ENCODE results near the gene SMARCC1. TPM values are rescaled to one million over a fixed set of nuclear protein-coding genes. Genes with fewer than 3 reads are reported as not detected.

Gene SMARCC1
- total RNA-seq, 2 experiments from 2014 or later, result 74.2 to 76.2 TPM

DNA sequence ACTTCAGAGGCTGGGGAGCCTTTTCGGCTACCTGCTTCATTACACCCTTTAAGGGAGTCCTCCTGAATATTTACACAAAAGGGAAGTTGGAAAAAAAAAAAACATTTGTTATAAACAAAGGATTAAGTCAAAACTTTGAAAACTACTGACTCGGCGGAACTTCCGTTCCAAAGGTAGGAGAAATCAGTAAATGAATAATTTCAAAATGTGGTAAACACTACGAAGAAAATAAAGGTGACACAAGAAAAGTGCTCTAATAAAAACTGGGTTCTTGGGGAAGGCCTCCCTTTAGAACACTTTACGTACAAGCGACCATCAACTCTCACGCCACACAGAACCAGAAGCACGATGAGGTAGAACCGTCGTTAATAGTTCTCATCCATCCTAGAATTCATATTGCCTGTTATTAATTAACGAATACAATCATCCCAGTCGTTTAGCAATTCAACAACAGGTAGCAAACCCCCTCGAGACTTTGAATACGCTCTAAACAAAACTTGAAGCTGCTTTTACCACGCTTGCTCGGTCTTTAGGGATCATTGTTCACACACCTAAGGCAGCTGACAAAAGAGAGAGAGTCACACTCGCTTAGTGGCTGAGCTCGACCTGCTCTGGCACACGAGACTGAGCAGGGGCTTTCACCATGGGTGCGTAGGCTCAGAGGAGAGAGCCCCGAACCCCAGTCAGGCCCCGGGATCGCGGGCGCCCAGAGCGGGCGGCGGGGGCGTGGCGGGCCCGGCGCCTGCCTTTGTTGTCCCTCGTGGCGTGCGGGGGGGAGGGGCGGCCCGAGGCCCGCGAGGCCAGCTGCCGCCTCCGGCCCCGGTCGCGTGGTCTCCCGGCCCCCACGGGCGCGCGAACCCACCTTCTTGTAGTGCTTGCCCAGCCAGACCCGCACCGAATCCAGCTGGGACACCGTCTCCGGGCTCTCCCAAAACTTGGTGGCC, 680 bp downstream of the SMARCC1 start:
- ATAC-seq (ENCODE audit: poor library complexity) (peak; percentile 46), DNase-seq (peak; percentile 29 to 89 (median 56))
- H3K9me3 Mint-ChIP-seq, result no peaks in the 10 kb centered on the region
- H3K36me3 Mint-ChIP-seq (ENCODE audit: low read depth), result peaks cover 24% of the 10 kb centered on the region
- intact Hi-C loops (cut with DNase I, micrococcal nuclease), result loop anchor here (1.0 to 10.0 kb wide), 9 partner anchors 22 to 776 kb away; partner anchors contain the start of genes CSPG5 (in 1 of the 2), DHX30 (in 1 of the 2), KIF9 (in 1 of the 2) and KLHL18 (in 1 of the 2)
- peak overlapping the region; percentile 84 for H3K4me3 ChIP-seq (ENCODE audit: low read length)
- H3K27me3 Mint-ChIP-seq, result no peaks in the 10 kb centered on the region
- TF ChIP-seq, protein P1, sequence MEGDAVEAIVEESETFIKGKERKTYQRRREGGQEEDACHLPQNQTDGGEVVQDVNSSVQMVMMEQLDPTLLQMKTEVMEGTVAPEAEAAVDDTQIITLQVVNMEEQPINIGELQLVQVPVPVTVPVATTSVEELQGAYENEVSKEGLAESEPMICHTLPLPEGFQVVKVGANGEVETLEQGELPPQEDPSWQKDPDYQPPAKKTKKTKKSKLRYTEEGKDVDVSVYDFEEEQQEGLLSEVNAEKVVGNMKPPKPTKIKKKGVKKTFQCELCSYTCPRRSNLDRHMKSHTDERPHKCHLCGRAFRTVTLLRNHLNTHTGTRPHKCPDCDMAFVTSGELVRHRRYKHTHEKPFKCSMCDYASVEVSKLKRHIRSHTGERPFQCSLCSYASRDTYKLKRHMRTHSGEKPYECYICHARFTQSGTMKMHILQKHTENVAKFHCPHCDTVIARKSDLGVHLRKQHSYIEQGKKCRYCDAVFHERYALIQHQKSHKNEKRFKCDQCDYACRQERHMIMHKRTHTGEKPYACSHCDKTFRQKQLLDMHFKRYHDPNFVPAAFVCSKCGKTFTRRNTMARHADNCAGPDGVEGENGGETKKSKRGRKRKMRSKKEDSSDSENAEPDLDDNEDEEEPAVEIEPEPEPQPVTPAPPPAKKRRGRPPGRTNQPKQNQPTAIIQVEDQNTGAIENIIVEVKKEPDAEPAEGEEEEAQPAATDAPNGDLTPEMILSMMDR (IDR thresholded peaks at IDR 0.05), result no peak
- H3K4me3 Mint-ChIP-seq, result peak overlapping the region; percentile 95
- H3K9me3 ChIP-seq (ENCODE audit: control insufficient read depth in 1 of 2, insufficient read depth in 1 of 2, low read length in 2 of 2), result no peaks in the 10 kb centered on the region
- CTCF ChIA-PET, result interaction anchor here (0.8 kb wide), 1 partner anchor 9 kb away, joined by 3 read pairs; no protein-coding TSS in a partner anchor
- peaks cover 31% of the 10 kb centered on the region for H3K4me1 Mint-ChIP-seq (ENCODE audit: low read depth)
- H3K4me1 ChIP-seq (ENCODE audit: insufficient read depth, low read length), result peaks cover 53% of the 10 kb centered on the region
- POLR2A ChIA-PET, result interaction anchor here (0.6 to 1.5 kb wide), 12 partner anchors 8 to 617 kb away, joined by 3 to 15 read pairs (median 4); partner anchors contain the start of genes DHX30, ELP6, SCAP and SETD2
- peak overlapping the region; percentile 89 to 96 for H3K27ac ChIP-seq (ENCODE audit: low read depth in 1 of 2, low read length in 2 of 2)
- H3K36me3 ChIP-seq (ENCODE audit: insufficient read depth, low read length), result peaks cover 4% of the 10 kb centered on the region
- H3K27ac Mint-ChIP-seq, result peak overlapping the region; percentile 99
- H3K27me3 ChIP-seq (ENCODE audit: control insufficient read depth in 1 of 2, insufficient read depth in 2 of 2, low read length in 2 of 2), result no peaks in the 10 kb centered on the region

DNA sequence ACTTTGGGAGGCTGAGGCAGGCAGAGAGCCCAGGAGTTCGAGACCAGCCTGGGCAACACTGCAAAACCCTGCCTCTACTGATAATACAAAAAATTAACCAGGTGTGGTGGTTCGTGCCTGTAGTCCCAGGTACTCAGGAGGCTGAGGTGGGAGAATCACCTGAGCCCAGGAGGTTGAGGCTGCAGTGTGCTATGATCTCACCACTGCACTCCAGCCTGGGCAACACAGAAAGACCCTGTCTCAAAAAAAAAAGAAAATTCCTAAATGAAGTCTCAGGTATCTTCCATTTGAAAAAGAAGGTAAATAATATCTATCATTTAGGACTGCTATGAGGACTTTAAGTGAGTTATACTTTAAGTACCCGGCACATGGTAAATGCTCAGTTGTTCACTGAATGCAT, 2.9 kb downstream of the SMARCC1 start:
- no peaks in the 10 kb centered on the region for H3K27me3 ChIP-seq (ENCODE audit: control insufficient read depth in 1 of 2, insufficient read depth in 2 of 2, low read length in 2 of 2)
- no peak overlapping the region for H3K27ac ChIP-seq (ENCODE audit: low read depth in 1 of 2, low read length in 2 of 2)
- ChIA-PET CTCF (interaction anchor here (0.6 to 1.3 kb wide), 2 partner anchors 33 to 47 kb away, joined by 3 to 4 read pairs; no protein-coding TSS in a partner anchor), POLR2A (no interaction called here)
- H3K27me3 Mint-ChIP-seq, result no peaks in the 10 kb centered on the region
- peaks cover 38% of the 10 kb centered on the region for H3K4me1 Mint-ChIP-seq (ENCODE audit: low read depth)
- no peak overlapping the region for H3K4me3 Mint-ChIP-seq
- peaks cover 64% of the 10 kb centered on the region for H3K4me1 ChIP-seq (ENCODE audit: insufficient read depth, low read length)
- no peaks in the 10 kb centered on the region for H3K9me3 Mint-ChIP-seq
- TF ChIP-seq, protein P1 (IDR thresholded peaks at IDR 0.05), result no peak
- H3K9me3 ChIP-seq (ENCODE audit: control insufficient read depth in 1 of 2, insufficient read depth in 1 of 2, low read length in 2 of 2), result no peaks in the 10 kb centered on the region
- peaks cover 4% of the 10 kb centered on the region for H3K36me3 ChIP-seq (ENCODE audit: insufficient read depth, low read length)
- no peak for ATAC-seq (ENCODE audit: poor library complexity)
- intact Hi-C loops (cut with DNase I, micrococcal nuclease), result no loop called here
- H3K36me3 Mint-ChIP-seq (ENCODE audit: low read depth), result peaks cover 33% of the 10 kb centered on the region
- H3K4me3 ChIP-seq (ENCODE audit: low read length), result no peak overlapping the region
- no peak overlapping the region for H3K27ac Mint-ChIP-seq
- no peak for DNase-seq

DNA sequence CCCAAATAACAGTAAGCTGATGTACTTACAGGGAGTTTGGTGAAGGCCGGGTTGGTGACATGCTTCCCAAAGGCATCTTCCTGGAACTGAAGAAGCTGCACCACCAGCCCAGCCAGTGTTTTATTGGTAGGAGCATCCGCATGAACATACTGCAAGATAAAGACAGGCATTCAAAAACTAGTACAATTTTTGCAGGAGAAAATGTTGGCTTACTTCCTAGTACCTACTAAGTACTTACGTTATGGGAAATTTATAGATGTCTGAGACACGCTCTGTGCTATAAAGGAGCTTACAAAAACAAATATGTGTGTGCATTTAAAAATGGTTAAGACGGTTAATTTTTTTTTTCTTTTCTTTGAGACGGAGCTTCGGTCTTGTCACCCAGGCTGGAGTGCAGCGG, 8.9 kb downstream of the SMARCC1 start:
- no peak overlapping the region for H3K27ac Mint-ChIP-seq
- no peaks in the 10 kb centered on the region for H3K27me3 Mint-ChIP-seq
- Histone ChIP-seq H3K27me3 (ENCODE audit: control insufficient read depth in 1 of 2, insufficient read depth in 2 of 2, low read length in 2 of 2) (no peaks in the 10 kb centered on the region), H3K4me1 (ENCODE audit: insufficient read depth, low read length) (peaks cover 31% of the 10 kb centered on the region), H3K27ac (ENCODE audit: low read depth in 1 of 2, low read length in 2 of 2) (no peak overlapping the region), H3K4me3 (ENCODE audit: low read length) (no peak overlapping the region), H3K9me3 (ENCODE audit: control insufficient read depth in 1 of 2, insufficient read depth in 1 of 2, low read length in 2 of 2) (no peaks in the 10 kb centered on the region), H3K36me3 (ENCODE audit: insufficient read depth, low read length) (peaks cover 40% of the 10 kb centered on the region)
- ChIA-PET CTCF (no interaction called here), POLR2A (interaction anchor here (1.6 kb wide), 1 partner anchor 8 kb away, joined by 4 read pairs; the partner anchor contains the start of gene SMARCC1)
- H3K9me3 Mint-ChIP-seq, result no peaks in the 10 kb centered on the region
- DNase-seq (no peak), ATAC-seq (ENCODE audit: poor library complexity) (no peak)
- H3K4me1 Mint-ChIP-seq (ENCODE audit: low read depth), result peaks cover 15% of the 10 kb centered on the region
- no peak overlapping the region for H3K4me3 Mint-ChIP-seq
- peaks cover 42% of the 10 kb centered on the region for H3K36me3 Mint-ChIP-seq (ENCODE audit: low read depth)
- TF ChIP-seq, protein P1 (IDR thresholded peaks at IDR 0.05), result no peak
- intact Hi-C loops (cut with DNase I, micrococcal nuclease), result no loop called here
